ENCODE data around the gene UBE2Q1.

Gene UBE2Q1

DNA sequence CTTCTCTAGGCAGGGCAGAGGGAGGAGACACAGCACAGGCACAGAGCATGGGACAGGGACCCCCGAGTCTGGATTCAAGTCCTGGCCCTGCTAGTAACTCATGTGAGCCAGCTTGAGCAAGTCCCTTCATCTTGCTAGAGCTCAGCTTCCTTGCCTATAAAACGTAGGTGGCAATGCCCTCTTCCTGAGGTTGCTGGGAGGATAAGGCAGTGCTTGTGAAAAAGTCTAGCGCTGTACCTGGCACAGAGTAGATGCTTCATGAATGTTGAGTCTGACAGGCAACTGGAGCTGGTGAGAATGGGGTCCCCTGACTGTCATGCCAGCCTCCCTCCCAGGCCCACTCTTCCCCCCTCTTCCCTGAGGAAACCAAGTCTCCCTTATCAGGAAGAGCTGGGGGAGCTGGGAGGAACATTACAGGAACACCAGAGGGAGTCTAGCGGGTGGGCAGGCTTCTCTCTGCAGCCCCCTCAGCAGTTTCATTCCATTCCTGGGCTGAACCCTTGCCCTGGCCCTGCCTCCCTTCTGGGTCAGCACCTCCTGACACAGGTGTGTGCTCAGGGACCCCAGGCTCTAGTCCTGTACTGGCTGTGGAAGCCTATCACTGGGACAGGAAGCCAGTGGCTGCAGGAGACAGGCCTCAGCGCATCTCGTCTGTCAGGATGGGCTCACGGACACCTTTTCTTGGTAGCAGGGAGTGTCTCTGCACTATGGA lies 19.0 kb upstream of the UBE2Q1 start:
- no peak for DNase-seq (ENCODE audit: low spot score)

DNA sequence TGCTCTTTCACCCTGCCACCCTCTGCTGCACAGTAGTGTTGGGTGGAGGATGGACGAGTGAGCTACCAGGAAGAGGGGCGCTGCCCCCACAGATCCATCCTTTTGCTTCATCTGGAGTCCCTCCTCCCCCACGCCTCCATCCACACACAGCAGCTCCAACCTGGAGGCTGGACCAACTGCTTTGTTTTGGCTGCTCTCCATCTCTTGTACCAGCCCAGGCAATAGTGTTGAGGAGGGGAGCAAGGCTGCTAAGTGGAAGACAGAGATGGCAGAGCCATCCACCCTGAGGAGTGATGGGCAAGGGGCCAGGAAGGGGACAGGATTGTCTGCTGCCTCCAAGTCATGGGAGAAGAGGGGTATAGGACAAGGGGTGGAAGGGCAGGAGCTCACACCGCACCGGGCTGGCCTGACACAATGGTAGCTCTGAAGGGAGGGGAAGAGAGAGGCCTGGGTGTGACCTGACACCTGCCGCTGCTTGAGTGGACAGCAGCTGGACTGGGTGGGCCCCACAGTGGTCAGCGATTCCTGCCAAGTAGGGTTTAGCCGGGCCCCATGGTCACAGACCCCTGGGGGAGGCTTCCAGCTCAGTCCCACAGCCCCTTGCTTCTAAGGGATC lies 17.6 kb upstream of the UBE2Q1 start:
- DNase-seq (ENCODE audit: low spot score) = no peak

DNA sequence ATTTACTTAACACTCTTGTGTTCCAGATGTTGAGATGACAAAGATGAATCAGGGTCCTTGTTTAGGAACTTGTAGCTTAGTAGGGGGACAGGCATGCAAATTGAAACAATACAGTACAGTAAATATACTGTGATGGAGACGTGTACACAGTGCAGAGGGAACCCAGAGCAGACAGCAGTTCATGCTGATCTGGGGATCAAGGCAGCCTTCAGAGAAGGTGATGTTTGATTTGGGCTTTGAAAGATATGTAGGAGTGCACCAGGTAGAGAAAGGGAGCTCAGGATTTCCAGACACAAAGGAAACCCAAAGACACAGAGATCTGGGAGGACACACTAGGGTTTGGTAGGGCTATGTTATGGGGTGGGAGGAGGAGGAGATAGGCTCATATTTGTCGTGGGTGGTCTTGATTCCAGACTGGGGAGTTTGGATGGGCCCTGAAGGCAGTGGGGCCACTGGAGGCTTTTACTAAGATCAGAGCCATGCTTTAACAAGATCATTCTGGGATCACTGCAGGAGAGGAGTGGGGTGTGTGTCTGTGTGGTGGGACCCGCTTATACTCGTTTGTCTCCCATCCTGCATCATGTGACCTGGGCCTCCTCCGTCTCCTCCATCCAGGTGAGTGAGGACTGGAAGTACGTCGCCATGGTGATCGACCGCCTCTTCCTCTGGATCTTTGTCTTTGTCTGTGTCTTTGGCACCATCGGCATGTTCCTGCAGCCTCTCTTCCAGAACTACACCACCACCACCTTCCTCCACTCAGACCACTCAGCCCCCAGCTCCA lies 16.9 kb upstream of the UBE2Q1 start:
- no peak for DNase-seq (ENCODE audit: low spot score)

DNA sequence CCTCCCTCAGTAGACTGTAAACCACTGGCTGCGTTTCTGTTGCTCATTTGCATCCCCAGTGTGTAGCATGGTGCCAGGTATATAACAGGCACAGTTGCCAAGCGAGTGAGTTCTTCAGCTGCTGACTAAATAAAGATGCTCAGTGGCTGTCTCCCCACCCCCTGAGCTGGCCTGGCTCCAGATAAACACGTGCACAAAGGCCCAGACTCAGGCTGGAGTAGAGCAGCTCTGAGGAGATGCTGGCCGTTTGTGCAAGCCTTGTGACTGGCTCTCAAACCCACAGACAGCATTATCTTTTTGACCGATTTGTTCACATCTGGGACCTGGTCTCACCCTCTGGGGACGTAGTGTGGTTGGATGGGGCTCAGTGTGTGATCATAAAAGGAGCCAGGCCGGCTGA lies 16.3 kb upstream of the UBE2Q1 start:
- no peak for DNase-seq (ENCODE audit: low spot score)

DNA sequence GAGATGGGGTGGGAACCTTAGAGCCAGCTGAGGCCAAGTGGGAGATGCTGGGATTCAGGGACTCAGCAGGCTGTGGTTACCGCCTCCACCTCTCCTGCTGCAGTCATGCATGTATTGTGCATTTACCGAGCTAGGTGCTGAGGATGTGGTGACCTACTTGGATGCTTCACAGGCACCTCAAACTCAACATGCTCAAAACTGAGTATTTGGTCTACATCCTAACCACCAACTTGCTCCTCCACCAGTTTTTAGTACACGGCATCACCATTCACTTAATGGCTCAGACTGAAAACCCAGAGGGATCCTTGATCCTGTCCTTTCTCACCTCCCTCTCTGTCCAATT lies 14.7 kb upstream of the UBE2Q1 start:
- no peak for DNase-seq (ENCODE audit: low spot score)

DNA sequence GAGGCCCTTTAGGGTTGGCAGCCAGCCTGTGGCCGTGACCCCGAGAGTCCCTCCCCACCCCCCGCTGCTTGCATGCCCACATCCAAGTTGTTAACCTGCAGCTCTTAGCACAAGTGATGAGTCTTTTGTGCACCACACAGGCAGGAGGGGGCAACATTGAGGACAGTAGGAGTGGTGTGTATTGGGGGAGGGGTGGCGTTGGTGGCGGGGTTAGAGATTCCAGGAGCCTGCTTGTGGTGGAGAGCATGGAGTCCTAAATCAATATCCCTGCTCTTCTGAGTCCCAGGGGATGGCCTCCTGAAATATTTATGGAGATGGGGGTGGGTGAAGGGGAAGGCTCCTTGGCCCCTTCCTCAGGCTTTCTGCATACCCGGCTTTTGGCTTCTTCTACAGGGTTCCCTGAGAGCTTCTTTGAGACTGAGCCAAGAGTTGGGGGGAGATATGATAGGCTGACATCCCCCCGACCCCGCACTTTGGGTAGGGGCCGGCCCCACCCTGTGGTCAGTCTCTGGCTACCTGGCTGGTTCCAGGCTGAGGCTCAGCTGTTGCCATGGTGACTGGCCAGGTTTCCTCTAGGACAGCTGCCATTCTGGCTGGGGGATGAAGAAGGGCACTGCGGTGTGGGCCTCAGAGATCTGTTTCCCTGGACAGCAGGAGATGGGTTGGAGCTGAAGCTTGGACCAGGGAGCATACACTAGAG lies 14.2 kb upstream of the UBE2Q1 start:
- DNase-seq (ENCODE audit: low spot score) = no peak

DNA sequence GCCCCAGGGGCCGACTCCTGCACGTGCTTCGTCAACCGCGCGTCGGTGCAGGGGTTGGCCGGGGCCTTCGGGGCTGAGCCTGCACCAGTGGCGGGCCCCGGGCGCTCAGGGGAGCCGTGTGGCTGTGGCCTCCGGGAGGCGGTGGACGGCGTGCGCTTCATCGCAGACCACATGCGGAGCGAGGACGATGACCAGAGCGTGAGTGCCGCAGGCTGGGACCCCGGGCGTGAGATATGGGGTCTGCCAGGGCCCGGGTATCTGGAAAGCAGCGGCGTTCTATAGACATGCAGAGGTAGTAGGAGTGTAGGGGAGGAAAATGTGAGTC lies 13.5 kb upstream of the UBE2Q1 start:
- no peak for DNase-seq (ENCODE audit: low spot score)

DNA sequence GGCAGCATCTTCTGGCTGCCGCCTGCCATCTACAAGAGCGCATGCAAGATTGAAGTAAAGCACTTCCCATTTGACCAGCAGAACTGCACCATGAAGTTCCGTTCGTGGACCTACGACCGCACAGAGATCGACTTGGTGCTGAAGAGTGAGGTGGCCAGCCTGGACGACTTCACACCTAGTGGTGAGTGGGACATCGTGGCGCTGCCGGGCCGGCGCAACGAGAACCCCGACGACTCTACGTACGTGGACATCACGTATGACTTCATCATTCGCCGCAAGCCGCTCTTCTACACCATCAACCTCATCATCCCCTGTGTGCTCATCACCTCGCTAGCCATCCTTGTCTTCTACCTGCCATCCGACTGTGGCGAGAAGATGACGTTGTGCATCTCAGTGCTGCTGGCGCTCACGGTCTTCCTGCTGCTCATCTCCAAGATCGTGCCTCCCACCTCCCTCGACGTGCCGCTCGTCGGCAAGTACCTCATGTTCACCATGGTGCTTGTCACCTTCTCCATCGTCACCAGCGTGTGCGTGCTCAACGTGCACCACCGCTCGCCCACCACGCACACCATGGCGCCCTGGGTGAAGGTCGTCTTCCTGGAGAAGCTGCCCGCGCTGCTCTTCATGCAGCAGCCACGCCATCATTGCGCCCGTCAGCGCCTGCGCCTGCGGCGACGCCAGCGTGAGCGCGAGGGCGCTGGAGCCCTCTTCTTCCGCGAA lies 12.9 kb upstream of the UBE2Q1 start:
- no peak for DNase-seq (ENCODE audit: low spot score)

DNA sequence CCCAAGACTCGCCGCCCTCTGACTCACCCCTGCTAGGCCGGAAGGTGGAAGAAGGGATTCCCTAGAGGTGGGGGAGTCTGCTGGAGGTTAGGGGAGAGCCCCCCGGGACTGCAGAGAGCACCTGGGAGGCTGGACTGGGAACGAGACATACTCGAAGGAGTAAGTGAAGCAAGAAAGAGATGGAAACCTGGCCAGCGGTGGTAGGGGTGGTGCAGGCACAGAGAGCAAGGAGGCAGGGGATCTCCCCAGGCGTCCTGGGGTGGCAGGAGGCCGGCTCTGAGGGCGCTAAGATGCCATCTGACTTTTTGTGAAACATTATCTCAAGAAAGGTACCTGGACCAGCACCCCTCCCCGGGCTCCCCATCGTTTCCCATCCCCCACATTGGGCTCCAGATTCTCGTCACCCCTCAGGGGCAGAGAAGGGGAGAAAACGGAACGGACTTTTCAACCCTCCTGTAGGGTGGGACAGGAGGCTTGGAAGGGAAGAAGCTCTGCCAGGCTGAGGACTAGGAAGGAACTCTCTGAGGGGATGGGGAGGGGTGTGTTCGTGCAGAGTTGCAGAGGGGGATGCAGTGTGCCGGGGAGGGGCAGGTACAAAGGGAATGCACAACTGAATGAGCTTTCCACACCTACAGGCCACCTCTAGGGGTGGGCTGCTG lies 9.8 kb upstream of the UBE2Q1 start:
- no peak for DNase-seq (ENCODE audit: low spot score)

DNA sequence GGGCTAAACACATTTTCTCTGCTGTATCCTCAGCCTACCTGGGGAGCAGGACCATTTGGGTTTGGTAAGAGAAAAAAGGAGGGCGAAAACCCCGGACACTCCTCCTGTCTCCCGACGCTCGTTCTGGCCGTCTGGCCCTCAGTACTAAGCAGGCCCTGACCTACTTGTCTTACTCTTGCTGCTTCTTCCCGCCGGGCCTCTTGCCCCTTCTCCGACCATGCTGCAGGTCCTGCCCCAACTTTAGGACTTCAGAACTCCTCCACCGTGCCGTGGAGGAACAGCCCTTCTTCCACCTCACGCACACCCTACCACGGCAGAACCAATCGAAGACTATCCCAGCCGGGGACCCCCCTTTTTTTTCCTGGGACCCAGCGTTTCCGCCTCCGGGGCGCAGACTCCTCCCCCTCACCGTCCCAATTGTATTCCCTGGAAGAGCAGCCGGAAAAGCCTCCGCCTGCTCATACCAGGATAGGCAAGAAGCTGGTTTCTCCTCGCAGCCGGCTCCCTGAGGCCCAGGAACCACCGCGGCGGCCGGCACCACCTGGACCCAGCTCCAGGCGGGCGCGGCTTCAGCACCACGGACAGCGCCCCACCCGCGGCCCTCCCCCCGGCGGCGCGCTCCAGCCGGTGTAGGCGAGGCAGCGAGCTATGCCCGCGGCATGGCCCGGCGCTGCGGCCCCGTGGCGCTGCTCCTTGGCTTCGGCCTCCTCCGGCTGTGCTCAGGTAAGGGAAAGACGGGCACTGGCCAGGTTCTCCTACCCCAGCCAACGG lies 9.1 kb upstream of the UBE2Q1 start, which contains the start of gene CHRNB2:
CHRNB2 (plus strand) TSS at position 393 of the 771 bp plus-strand sequence; CDS start at position 660, 267 bp downstream.
- DNase-seq (ENCODE audit: low spot score) = peak; percentile 51

DNA sequence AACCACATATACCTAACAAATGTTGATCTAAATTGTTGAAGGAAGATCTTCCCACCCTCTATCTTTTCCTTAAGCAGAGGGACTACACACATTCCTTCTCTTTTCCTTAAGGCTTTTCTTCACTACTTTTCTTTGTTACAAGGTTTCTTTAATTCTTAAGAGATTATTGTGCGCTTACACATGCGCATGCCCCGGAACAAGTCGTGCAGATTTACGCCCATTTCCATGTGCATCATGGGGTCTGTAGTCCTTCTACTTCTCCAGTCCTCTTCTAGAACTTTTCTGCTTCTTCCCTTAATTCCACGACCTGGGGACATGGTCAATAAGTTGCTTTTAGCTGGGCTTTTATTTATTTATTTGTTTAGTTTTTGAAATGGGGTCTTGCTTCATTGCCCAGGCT lies 7.4 kb upstream of the UBE2Q1 start:
- DNase-seq (ENCODE audit: low spot score) = no peak

DNA sequence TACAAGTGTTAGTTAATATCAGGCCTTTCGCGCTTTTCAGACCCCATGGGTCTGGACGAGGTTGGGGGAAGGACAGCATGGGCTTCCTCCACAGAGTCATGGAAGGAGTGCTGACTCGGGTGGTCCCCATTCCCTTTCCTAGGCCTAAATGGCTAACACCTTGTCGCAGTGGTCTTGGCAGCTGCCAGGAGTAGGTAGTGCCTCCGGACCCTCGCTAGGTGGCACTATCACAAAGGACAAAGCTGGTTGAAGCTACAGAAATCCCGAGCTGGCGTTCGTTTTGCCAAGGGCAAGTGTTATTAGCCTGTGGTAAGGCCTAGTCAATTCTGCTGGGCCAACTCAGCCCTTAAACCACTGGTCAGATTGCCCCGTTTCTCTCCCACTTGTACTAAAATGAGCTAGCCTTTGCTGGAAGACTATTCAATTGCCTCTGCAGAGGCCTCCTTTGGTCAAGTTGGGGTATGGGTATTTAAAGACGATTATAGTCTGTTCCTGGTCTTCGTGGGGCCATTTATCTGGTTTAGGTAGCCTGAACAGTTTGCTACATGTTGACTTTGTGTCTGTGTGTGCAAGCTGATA lies 1.1 kb upstream of the UBE2Q1 start:
- DNase-seq (ENCODE audit: low spot score) = peak; percentile 83

DNA sequence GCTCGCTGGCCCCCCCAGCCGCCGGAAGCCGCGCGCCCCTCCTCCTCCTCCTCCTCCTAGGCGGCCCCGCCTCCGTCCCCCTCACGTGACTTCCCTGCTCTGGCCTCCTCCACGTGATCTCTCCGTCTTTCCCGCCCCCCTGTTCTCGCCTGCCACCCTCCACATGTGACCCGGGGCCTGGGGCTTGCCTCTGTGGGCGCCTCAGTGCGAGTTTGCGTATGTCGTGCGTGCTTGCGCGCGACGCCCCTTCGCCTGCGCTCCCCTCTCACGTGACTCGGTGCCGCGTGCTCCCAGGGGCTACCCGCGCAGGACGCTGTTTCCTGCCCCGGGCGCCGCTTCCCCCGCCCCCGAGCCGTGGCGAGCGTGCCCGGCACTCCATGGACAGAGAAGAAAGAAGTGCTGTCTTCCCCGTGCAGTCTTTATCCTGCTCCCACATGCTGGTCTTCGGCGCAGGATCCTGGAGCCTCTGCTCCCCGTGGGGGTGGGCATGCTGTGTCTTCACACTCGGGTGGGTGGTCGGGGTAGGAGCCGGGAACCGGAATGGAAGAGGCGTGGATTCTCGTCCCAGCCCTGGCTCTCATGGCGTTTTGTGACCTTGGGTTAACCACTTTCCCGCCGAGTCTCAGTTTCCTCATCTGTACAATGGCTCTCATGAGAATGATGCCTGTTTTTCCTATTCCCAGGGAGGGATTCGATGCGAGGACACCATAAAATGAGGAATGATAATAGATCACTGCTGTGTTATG lies 431 bp upstream of the UBE2Q1 start:
- DNase-seq (ENCODE audit: low spot score) = peak; percentile 100

DNA sequence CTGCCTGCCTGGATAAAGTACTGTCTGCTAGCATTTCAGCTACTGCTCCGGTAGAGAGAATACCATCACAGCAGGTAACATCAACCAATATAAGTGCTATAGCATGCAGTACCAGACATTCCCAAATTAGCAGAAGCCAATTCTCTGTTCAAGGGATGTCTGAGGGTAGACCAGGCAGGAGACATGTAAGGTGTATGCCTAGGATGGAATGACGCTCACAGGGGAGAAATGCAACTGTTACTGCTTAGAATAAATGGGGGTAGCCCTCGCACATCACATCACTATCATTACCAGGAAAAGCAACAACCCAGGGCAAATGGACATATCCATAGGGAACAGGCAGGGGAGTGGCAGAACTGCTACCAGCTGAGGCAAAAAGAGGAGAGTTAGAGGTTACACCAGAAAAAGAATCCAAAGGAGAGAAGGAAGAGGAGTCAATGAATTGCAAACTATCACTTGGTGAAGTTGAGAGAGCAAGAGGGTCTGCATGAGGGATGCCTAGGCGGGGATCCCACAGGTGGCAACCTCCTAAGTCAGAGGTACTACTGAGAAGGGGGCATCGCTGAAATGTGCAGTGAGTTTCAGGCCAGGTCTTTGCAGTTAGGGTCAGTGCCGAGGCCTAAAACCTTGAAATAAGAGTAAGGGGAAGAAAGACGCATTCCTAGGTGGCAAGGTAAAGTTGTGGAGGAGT lies 1.1 kb downstream of the UBE2Q1 start:
- DNase-seq (ENCODE audit: low spot score) = no peak

DNA sequence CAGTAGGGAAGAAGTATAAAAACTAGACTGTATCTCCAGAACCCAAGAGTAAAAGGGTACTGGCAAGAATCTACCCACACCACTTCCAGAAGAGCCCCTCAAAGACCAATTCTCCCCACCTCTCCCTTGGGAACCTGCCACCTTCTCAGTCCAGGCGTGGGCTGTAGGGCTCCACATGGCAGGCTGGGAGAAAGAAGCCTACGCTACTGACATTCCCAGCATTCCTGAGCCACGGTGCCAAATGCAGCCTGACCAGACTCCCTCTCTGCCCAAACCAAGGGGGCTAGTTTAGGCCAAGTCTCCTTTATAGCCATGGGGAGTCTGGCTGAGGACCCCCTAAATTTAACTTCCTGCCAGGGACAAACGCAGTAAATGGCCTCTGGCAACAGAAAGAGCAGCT lies 2.0 kb downstream of the UBE2Q1 start:
- no peak for DNase-seq (ENCODE audit: low spot score)

DNA sequence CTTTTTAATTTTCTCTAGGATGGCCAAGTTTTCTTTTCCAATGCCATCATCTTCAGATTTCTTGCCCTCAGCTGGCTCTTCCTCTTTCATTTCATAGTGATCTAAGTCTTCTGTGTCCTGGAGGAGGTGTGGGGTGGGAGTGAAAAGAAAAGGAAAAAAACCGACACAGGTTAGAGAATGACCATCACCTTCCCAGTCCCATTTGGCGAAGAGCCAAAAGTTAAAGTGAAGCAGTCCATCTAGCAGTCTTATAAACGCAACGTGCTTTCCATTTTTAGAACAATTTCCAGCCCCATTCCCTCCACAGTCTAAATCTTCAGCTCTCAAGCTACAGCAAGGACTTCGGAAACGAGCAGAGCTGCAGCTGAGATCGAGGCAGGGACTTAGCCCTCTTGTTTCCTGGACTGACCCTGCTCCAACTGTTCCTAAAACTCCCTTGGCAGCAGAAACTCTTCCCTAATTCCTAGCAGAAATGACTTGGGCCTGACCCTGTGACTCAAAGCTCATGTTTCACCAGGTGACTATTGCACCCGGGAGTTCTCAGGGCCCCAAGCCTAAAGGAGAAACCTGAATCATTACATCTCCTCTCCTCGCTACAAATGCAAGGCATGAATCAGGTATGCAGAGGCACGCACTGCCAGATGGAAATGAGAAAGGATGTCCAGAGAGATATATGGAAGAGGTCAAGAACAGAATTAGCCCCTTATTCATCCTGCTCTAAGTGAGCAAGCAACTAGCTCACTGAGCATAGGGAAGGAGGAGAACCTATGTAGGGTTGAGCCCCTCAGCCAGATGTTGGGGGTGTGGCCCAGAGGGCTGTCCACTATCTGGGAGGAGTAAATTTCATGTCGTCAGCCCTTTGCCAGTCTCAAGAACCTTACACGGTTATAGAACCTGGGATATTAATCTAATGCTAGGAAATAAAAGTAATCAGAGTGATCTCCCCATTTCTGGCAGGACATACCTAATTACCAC lies 5.1 kb downstream of the UBE2Q1 start:
- DNase-seq (ENCODE audit: low spot score) = no peak

DNA sequence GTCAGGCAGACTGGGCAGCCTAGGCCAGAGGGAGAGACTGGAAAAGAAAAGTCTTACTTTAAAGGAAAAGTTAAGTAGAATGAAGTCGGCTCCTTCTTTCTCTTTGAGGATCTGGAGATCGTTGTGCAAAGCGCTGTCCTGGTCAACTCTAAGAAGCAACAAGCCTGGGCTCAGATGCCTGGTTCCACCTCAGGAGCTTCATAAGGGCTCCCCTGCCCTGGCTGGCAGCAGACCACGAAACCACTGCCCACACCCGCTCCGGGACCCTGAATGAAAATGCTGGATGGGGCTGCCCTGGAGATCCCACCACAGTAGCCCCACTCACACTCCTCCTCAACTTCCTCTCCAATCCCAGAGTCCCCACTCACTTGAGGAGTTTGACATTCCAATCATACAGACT lies 6.4 kb downstream of the UBE2Q1 start:
- DNase-seq (ENCODE audit: low spot score) = no peak

DNA sequence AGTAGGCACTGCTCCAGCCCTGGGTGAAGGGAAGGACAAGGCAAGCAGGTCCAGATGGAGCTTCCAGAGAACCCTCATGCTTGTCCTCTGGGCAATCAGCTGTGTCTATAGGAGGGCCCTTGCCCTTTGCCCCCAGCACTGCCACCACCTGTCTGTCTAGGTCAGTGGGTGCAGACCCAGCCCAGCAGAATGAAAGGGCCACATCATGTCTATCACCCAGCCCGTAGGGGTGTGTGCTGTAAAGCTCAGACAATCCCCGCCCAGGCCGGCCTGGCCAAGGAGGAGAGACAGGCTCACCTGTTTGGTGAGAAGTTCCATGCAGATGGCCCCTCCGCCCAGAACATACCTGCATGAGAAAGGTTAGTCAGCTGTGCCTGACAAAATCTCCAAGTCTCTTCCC lies 7.0 kb downstream of the UBE2Q1 start:
- no peak for DNase-seq (ENCODE audit: low spot score)

All from CD4-positive, alpha-beta T cell treated with Interleukin-6 at 100 ng/mL for 8 hours (primary cell).